A549 (cell line): ENCODE data around the gene C1QTNF3.

ENCODE experiments used
- CEBPB ChIP-seq, 2 experiments: fragments of >200 bp in 1 of 2; sonication (Bioruptor Twin) in 1 of 2; formaldehyde crosslinking in 1 of 2; IDR thresholded peaks; 2 replicates each; pipeline ENCODE4 v1.6.1; 2012 to 2016
- CTCF ChIP-seq: fragments of >200 bp; sonication (Bioruptor Twin); formaldehyde crosslinking; IDR thresholded peaks from 3 replicates; pipeline ENCODE4 v1.5.1; 2016
- EP300 ChIP-seq, 2 experiments: fragments of >200 bp; sonication (Bioruptor Twin); formaldehyde crosslinking; IDR thresholded peaks; 2 replicates in 1 of 2; 3 replicates in 1 of 2; pipeline ENCODE4 v1.6.1; 2016 to 2017
- NFE2L2 ChIP-seq: fragments of 150-350 bp; conservative IDR thresholded peaks from 2 replicates; pipeline ENCODE4 v1.6.1; 2014; ENCODE audit warnings: low read length
- POLR2A ChIP-seq: IDR thresholded peaks from 2 replicates; pipeline ENCODE4 v1.6.1; 2012; ENCODE audit warnings: mild to moderate bottlenecking, low read length
- SREBF2 ChIP-seq: fragments of 450-650 bp; IDR thresholded peaks from 2 replicates; pipeline ENCODE4 v1.6.1; 2014; ENCODE audit warnings: mild to moderate bottlenecking, moderate library complexity
- TF ChIP-seq, protein P1 (sequence below): fragments of 200-600 bp; sonication (generic); IDR thresholded peaks from 2 replicates; pipeline ENCODE4 v1.6.1; 2016; ENCODE audit warnings: antibody characterized with exemption, mild to moderate bottlenecking, moderate library complexity

GRCh38 chr5:34009610-34010009 lies 33.4 kb downstream of the C1QTNF3 start:
- TF ChIP-seq CTCF (no peak), POLR2A (no peak), EP300 (IDR thresholded peaks at IDR 0.05) (no peak), CEBPB (IDR thresholded peaks at IDR 0.05) (no peak), NFE2L2 (no peak), SREBF2 (no peak)
- TF ChIP-seq, protein P1, sequence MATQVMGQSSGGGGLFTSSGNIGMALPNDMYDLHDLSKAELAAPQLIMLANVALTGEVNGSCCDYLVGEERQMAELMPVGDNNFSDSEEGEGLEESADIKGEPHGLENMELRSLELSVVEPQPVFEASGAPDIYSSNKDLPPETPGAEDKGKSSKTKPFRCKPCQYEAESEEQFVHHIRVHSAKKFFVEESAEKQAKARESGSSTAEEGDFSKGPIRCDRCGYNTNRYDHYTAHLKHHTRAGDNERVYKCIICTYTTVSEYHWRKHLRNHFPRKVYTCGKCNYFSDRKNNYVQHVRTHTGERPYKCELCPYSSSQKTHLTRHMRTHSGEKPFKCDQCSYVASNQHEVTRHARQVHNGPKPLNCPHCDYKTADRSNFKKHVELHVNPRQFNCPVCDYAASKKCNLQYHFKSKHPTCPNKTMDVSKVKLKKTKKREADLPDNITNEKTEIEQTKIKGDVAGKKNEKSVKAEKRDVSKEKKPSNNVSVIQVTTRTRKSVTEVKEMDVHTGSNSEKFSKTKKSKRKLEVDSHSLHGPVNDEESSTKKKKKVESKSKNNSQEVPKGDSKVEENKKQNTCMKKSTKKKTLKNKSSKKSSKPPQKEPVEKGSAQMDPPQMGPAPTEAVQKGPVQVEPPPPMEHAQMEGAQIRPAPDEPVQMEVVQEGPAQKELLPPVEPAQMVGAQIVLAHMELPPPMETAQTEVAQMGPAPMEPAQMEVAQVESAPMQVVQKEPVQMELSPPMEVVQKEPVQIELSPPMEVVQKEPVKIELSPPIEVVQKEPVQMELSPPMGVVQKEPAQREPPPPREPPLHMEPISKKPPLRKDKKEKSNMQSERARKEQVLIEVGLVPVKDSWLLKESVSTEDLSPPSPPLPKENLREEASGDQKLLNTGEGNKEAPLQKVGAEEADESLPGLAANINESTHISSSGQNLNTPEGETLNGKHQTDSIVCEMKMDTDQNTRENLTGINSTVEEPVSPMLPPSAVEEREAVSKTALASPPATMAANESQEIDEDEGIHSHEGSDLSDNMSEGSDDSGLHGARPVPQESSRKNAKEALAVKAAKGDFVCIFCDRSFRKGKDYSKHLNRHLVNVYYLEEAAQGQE = no peak
